Melanocyte of skin (primary cell): ENCODE measurements around the gene DLD. TPM values are rescaled to one million over a fixed set of nuclear protein-coding genes. Genes with fewer than 3 reads are reported as not detected.

Source experiments
- total RNA-seq, 2 donors: library from RNA; depleted of rRNA; stranded (reverse); fragments of >200 nt; gene quantifications; 2 replicates each; pipeline ENCODE4 v1.2.3, GENCODE V29; 2012

DLD gene, protein sequence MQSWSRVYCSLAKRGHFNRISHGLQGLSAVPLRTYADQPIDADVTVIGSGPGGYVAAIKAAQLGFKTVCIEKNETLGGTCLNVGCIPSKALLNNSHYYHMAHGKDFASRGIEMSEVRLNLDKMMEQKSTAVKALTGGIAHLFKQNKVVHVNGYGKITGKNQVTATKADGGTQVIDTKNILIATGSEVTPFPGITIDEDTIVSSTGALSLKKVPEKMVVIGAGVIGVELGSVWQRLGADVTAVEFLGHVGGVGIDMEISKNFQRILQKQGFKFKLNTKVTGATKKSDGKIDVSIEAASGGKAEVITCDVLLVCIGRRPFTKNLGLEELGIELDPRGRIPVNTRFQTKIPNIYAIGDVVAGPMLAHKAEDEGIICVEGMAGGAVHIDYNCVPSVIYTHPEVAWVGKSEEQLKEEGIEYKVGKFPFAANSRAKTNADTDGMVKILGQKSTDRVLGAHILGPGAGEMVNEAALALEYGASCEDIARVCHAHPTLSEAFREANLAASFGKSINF
- 10 to 100 TPM; 67.8 to 80.3 TPM for total RNA-seq

DNA sequence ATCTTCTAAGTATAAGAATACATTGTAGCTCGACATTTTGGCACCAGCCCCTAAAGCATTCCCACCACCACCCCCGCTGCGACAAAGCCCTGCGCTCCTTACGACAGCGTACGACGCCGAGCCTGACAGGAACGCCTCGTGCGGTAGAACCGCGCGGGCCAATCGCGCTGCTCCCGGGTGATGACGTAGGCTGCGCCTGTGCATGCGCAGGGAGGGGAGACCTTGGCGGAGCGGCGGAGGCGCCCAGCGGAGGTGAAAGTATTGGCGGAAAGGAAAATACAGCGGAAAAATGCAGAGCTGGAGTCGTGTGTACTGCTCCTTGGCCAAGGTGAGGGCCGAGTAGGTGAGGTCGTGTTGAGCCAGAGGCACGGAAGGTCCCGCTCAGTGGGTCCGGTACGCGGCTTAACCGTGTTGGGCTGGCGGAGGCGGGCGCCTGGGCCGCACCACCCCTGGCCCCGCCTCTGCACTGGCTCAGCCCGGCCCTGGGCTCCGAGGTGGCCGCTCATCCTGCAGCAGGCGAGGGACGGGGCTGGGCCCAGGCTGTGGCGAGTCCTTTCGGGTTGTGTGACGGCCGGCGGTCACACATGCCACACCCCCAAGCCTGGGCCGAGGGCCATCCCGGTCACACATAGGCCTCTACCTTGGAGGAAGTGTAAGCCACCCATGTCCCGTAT lies at the start of gene DLD:
Gene DLD (plus strand): TSS at position 222 of the 674 bp plus-strand sequence. CDS start 68 bp downstream, at position 290.

Other genes starting within 250 kb of the DLD start
- gene SLC26A4, start 230.4 kb upstream of the DLD start, total RNA-seq, result 1 to 10 TPM in 1 of 2 donors, under 1 TPM in 1; 0.33 to 1.7 TPM
- gene CBLL1, start 147.0 kb upstream of the DLD start, total RNA-seq, result 10 to 100 TPM; 29.3 to 43.3 TPM
- gene SLC26A3, start 88.0 kb upstream of the DLD start, total RNA-seq, result not detected
- 100 to 1,000 TPM; 160 to 183 TPM for gene LAMB1, start 112.0 kb downstream of the DLD start, total RNA-seq
- gene LAMB4, start 239.2 kb downstream of the DLD start, total RNA-seq, result under 1 TPM; under 0.01 to 0.34 TPM